Activated T-cell treated with anti-CD3 and anti-CD28 coated beads, Interleukin-2, amount 50 U/mL, for 48 hours (primary cell): ENCODE data around the gene FHL1.

Source experiments
- DNase-seq, 2 experiments: peaks; one replicate each; pipeline ENCODE4 v3.0.0-alpha.2; 2020

Gene FHL1

GRCh38 chrX:136260776-136261175 is 113.4 kb downstream of the FHL1 start:
- no peak for DNase-seq
